ENCODE results near the gene MRI1. TPM values are rescaled to one million over a fixed set of nuclear protein-coding genes. Genes with fewer than 3 reads are reported as not detected.

The MRI1 gene
- total and polyA plus RNA-seq, 2 donors (not counting 3 experiments of a cell fraction or from before 2014, with no cell fraction given), result 56.2 to 63.2 TPM

GRCh38 chr19:13723206-13723605 is 41.1 kb upstream of the MRI1 start:
- FAIRE-seq (no peak), DNase-seq (ENCODE audit: low read depth, low spot score) (no peak)
- TF ChIP-seq GATA2 (IDR thresholded peaks at IDR 0.05; ENCODE audit: insufficient read depth, insufficient read length, low read depth, low read length), result no peak
- TF ChIP-seq EZH2 (IDR thresholded peaks at IDR 0.05; ENCODE audit: borderline replicate concordance, low read depth, low read length, severe bottlenecking), result no peak
- TF ChIP-seq MYC (IDR thresholded peaks at IDR 0.05; ENCODE audit: low read depth, low read length), result no peak
- TF ChIP-seq FOS (IDR thresholded peaks at IDR 0.05; ENCODE audit: borderline replicate concordance, insufficient read depth, low read length), result no peak
- TF ChIP-seq JUN (IDR thresholded peaks at IDR 0.05; ENCODE audit: borderline replicate concordance, insufficient read depth, insufficient read length, low read depth), result no peak
- TF ChIP-seq MAX (IDR thresholded peaks at IDR 0.05; ENCODE audit: insufficient read depth, insufficient read length), result no peak
- TF ChIP-seq POLR2A (IDR thresholded peaks at IDR 0.05; ENCODE audit: low read depth, low read length), result no peak
- no peak for TF ChIP-seq CTCF (IDR thresholded peaks at IDR 0.05; ENCODE audit: extremely low read depth in 1 of 2, insufficient read depth in 1 of 2, low read depth in 1 of 2, low read length in 2 of 2)
- no peak for TF ChIP-seq POLR2AphosphoS5 (IDR thresholded peaks at IDR 0.05; ENCODE audit: insufficient read depth, low read depth, low read length)
- H3K9me1 ChIP-seq (replicated peaks; ENCODE audit: control insufficient read depth, extremely low read depth, insufficient read depth, low read length), result no peaks in the 10 kb centered on the region
- no peak overlapping the region for H3K9ac ChIP-seq (replicated peaks; ENCODE audit: extremely low read depth, insufficient read depth, low read length)
- BruUV-seq (replicated peaks), result no TSS peak
- H2AFZ ChIP-seq (ENCODE audit: low read depth, low read length), result no peak overlapping the region
- POLR2A ChIA-PET, result no interaction called here
- dilution Hi-C loops (cut with MboI; ENCODE audit: extremely low pct_ligation_motif_present, low sequenced_read_pairs), result no loop called here
- intact Hi-C loops (cut with micrococcal nuclease), result no loop called here
- no peak overlapping the region for H3K4me3 ChIP-seq (replicated peaks in 1 of 3; ENCODE audit: insufficient read depth in 1 of 3, low read depth in 1 of 3, low read length in 3 of 3)
- H4K20me1 ChIP-seq (replicated peaks; ENCODE audit: control insufficient read depth, extremely low read depth, insufficient read depth, low read length), result no peaks in the 10 kb centered on the region
- no peak overlapping the region for H3K27ac ChIP-seq (ENCODE audit: insufficient read depth, low read depth, low read length)
- no peak overlapping the region for H3K4me2 ChIP-seq (ENCODE audit: insufficient read depth, low read length)
- no peaks in the 10 kb centered on the region for H3K4me1 ChIP-seq (ENCODE audit: control insufficient read depth, extremely low read depth, insufficient read depth, low read length)
- H3K9me3 ChIP-seq (replicated peaks; ENCODE audit: control insufficient read depth, insufficient read depth, low read length), result no peaks in the 10 kb centered on the region
- CTCF ChIA-PET, result interaction anchor here (5.2 kb wide), 1 partner anchor 126 kb away, joined by 124 read pairs; no protein-coding TSS in a partner anchor
- no peaks in the 10 kb centered on the region for H3K36me3 ChIP-seq (ENCODE audit: control insufficient read depth in 2 of 2, extremely low read depth in 1 of 2, insufficient read depth in 2 of 2, low read length in 2 of 2)
- H3K79me2 ChIP-seq (ENCODE audit: control insufficient read depth, insufficient read depth, low read length), result no peaks in the 10 kb centered on the region
- H3K27me3 ChIP-seq (ENCODE audit: control insufficient read depth in 2 of 2, insufficient read depth in 2 of 2, low read length in 2 of 2), result no peaks in the 10 kb centered on the region

All from endothelial cell of umbilical vein (primary cell).